Neural progenitor cell (in vitro differentiated cells): ENCODE results near the gene RNF31. TPM values are rescaled to one million over a fixed set of nuclear protein-coding genes. Genes with fewer than 3 reads are reported as not detected.

Experiments
- DNase-seq: peaks from one replicate; pipeline ENCODE4 v3.0.0-alpha.2; 2016; ENCODE audit warnings: low spot score
- H2AFZ ChIP-seq: fragments of 200-600 bp; sonication (generic); replicated peaks from 2 replicates; pipeline ENCODE4 v1.6.1; 2016; ENCODE audit warnings: antibody characterized with exemption
- H3F3A ChIP-seq: fragments of 200-600 bp; sonication (generic); 2 replicates; pipeline ENCODE4 v1.6.1; 2016; ENCODE audit warnings: antibody characterized with exemption, low read depth
- H3K27ac ChIP-seq: fragments of 200-600 bp; sonication (generic); 2 replicates; pipeline ENCODE4 v1.5.1; 2016; ENCODE audit warnings: mild to moderate bottlenecking
- H3K27me3 ChIP-seq: fragments of 200-600 bp; sonication (generic); 2 replicates; pipeline ENCODE4 v1.6.1; 2016; ENCODE audit warnings: mild to moderate bottlenecking, moderate library complexity
- H3K36me3 ChIP-seq: fragments of 200-600 bp; sonication (generic); 2 replicates; pipeline ENCODE4 v1.5.1; 2016
- H3K4me1 ChIP-seq: fragments of 200-600 bp; sonication (generic); 2 replicates; pipeline ENCODE4 v1.6.1; 2016; ENCODE audit warnings: mixed run types
- H3K4me2 ChIP-seq: fragments of 200-600 bp; sonication (generic); 2 replicates; pipeline ENCODE4 v1.6.1; 2016
- H3K4me3 ChIP-seq: fragments of 200-600 bp; sonication (generic); 2 replicates; pipeline ENCODE4 v1.5.1; 2016
- H3K79me2 ChIP-seq: fragments of 200-600 bp; sonication (generic); 2 replicates; pipeline ENCODE4 v1.6.1; 2016; ENCODE audit warnings: low read depth
- H3K9ac ChIP-seq: fragments of 200-600 bp; sonication (generic); 2 replicates; pipeline ENCODE4 v1.6.1; 2016
- H3K9me3 ChIP-seq: fragments of 200-600 bp; sonication (generic); 2 replicates; pipeline ENCODE4 v1.5.1; 2016; ENCODE audit warnings: low read depth
- H4K20me1 ChIP-seq: fragments of 200-600 bp; sonication (generic); 2 replicates; pipeline ENCODE4 v1.6.1; 2016; ENCODE audit warnings: low read depth
- H3K27ac Mint-ChIP-seq: 3 replicates; pipeline ENCODE4 v1.8.0; 2021; ENCODE audit warnings: mixed read lengths
- H3K27me3 Mint-ChIP-seq: 2 replicates; pipeline ENCODE4 v1.8.0; 2022; ENCODE audit warnings: low read depth, mild to moderate bottlenecking, inconsistent platforms, moderate library complexity, mixed read lengths; ENCODE audit not compliant: insufficient read depth
- H3K36me3 Mint-ChIP-seq: 3 replicates; pipeline ENCODE4 v1.8.0; 2021; ENCODE audit warnings: mixed read lengths
- H3K4me1 Mint-ChIP-seq: 3 replicates; pipeline ENCODE4 v1.8.0; 2021; ENCODE audit warnings: mixed read lengths
- H3K4me3 Mint-ChIP-seq: 3 replicates; pipeline ENCODE4 v1.8.0; 2021; ENCODE audit warnings: mild to moderate bottlenecking, moderate library complexity, mixed read lengths
- H3K9me3 Mint-ChIP-seq: 3 replicates; pipeline ENCODE4 v1.8.0; 2020; ENCODE audit warnings: mixed read lengths
- CTCF ChIP-seq: fragments of 200-600 bp; sonication (generic); IDR thresholded peaks from 2 replicates; pipeline ENCODE4 v1.5.1; 2017; ENCODE audit warnings: antibody characterized with exemption, mild to moderate bottlenecking
- EZH2 ChIP-seq: fragments of 200-600 bp; sonication (generic); IDR thresholded peaks from 2 replicates; pipeline ENCODE4 v1.6.1; 2017; ENCODE audit warnings: antibody characterized with exemption, mild to moderate bottlenecking, moderate library complexity
- EZH2phosphoT487 ChIP-seq: fragments of 200-600 bp; sonication (generic); IDR thresholded peaks from 2 replicates; pipeline ENCODE4 v1.6.1; 2017; ENCODE audit warnings: antibody characterized with exemption
- total RNA-seq: library from RNA; depleted of rRNA; stranded (reverse); fragments of >200 nt; gene quantifications from 2 replicates; pipeline ENCODE4 v1.2.3, GENCODE V29; 2015; ENCODE audit warnings: low replicate concordance

Gene RNF31
- total RNA-seq, 1 donor from 2014 or later, result 28.8 TPM

GRCh38 chr14:24106672-24107271, 40.5 kb upstream of the RNF31 start:
- Histone ChIP-seq H3F3A (no peaks in the 10 kb centered on the region), H3K27ac (no peak overlapping the region), H3K4me1 (no peaks in the 10 kb centered on the region), H4K20me1 (no peaks in the 10 kb centered on the region), H3K27me3 (no peaks in the 10 kb centered on the region), H3K4me3 (no peak overlapping the region), H3K4me2 (no peak overlapping the region), H3K9me3 (no peaks in the 10 kb centered on the region), H3K9ac (no peak overlapping the region), H2AFZ (no peak overlapping the region), H3K79me2 (no peaks in the 10 kb centered on the region), H3K36me3 (no peaks in the 10 kb centered on the region)
- TF ChIP-seq CTCF, result no peak
- Mint-ChIP-seq H3K4me3 (no peak overlapping the region), H3K27me3 (peaks cover 6% of the 10 kb centered on the region), H3K9me3 (no peaks in the 10 kb centered on the region), H3K27ac (no peak overlapping the region), H3K36me3 (no peaks in the 10 kb centered on the region), H3K4me1 (peaks cover 2% of the 10 kb centered on the region)
- no peak for DNase-seq

GRCh38 chr14:24108336-24108874, 38.9 kb upstream of the RNF31 start:
- Histone ChIP-seq H3F3A (peaks cover 3% of the 10 kb centered on the region), H4K20me1 (no peaks in the 10 kb centered on the region), H3K4me2 (no peak overlapping the region), H3K27ac (no peak overlapping the region), H3K79me2 (no peaks in the 10 kb centered on the region), H3K9ac (no peak overlapping the region), H2AFZ (no peak overlapping the region), H3K9me3 (no peaks in the 10 kb centered on the region), H3K27me3 (no peaks in the 10 kb centered on the region), H3K4me3 (no peak overlapping the region), H3K36me3 (no peaks in the 10 kb centered on the region), H3K4me1 (no peaks in the 10 kb centered on the region)
- peak overlapping the region; percentile 22 for H3K4me3 Mint-ChIP-seq
- H3K4me1 Mint-ChIP-seq, result peaks cover 2% of the 10 kb centered on the region
- peak overlapping the region; percentile 67 for H3K27ac Mint-ChIP-seq
- TF ChIP-seq CTCF (no peak), EZH2phosphoT487 (no peak), EZH2 (no peak)
- no peaks in the 10 kb centered on the region for H3K36me3 Mint-ChIP-seq
- no peak for DNase-seq
- H3K27me3 Mint-ChIP-seq, result peaks cover 2% of the 10 kb centered on the region
- no peaks in the 10 kb centered on the region for H3K9me3 Mint-ChIP-seq

- H3F3A ChIP-seq, result peaks cover 13% of the 10 kb centered on the region
- Mint-ChIP-seq H3K4me1 (peaks cover 2% of the 10 kb centered on the region), H3K4me3 (no peak overlapping the region), H3K9me3 (no peaks in the 10 kb centered on the region), H3K27ac (no peak overlapping the region), H3K36me3 (no peaks in the 10 kb centered on the region), H3K27me3 (peaks cover 3% of the 10 kb centered on the region)
- no peaks in the 10 kb centered on the region for H3K9me3 ChIP-seq
- H4K20me1 ChIP-seq, result no peaks in the 10 kb centered on the region
- no peak overlapping the region for H3K4me2 ChIP-seq
- H3K4me3 ChIP-seq, result no peak overlapping the region
- H2AFZ ChIP-seq, result no peak overlapping the region
- H3K4me1 ChIP-seq, result no peaks in the 10 kb centered on the region
- no peaks in the 10 kb centered on the region for H3K36me3 ChIP-seq
- H3K9ac ChIP-seq, result no peak overlapping the region
- TF ChIP-seq EZH2, result no peak
- TF ChIP-seq CTCF, result no peak
- TF ChIP-seq EZH2phosphoT487, result no peak
- no peak for DNase-seq
- H3K27me3 ChIP-seq, result no peaks in the 10 kb centered on the region
- H3K27ac ChIP-seq, result no peak overlapping the region
- no peaks in the 10 kb centered on the region for H3K79me2 ChIP-seq
Observed at GRCh38 chr14:24110060-24110459, 37.2 kb upstream of the RNF31 start.
